Activated T-cell treated with anti-CD3 and anti-CD28 coated beads, Interleukin-2, amount 50 U/mL, for 48 hours (primary cell): Measurements from ENCODE around the gene FRMD6.
A peak's percentile ranks its signal among the peaks of the same experiment; 100 is the strongest.
"Not testable (repeated sequence)": the region's sequence is repeated elsewhere in the genome, so short reads cannot be mapped to it uniquely, and the experiment has no call there.

ENCODE experiments used
- DNase-seq, 2 experiments: peaks; one replicate each; pipeline ENCODE4 v3.0.0-alpha.2; 2020

The FRMD6 gene

GRCh38 chr14:51633298-51633697 is 18.4 kb upstream of the FRMD6 start:
- DNase-seq, result not testable (repeated sequence)

GRCh38 chr14:51636109-51636508 is 15.6 kb upstream of the FRMD6 start:
- no peak for DNase-seq

GRCh38 chr14:51638071-51638944 is 13.4 kb upstream of the FRMD6 start:
- DNase-seq, result no peak

- no peak for DNase-seq
Observed at GRCh38 chr14:51639668-51640316, 11.9 kb upstream of the FRMD6 start.

GRCh38 chr14:51643140-51643539 is 8.6 kb upstream of the FRMD6 start:
- no peak for DNase-seq

- DNase-seq, result no peak
Observed at GRCh38 chr14:51644217-51644933, 7.3 kb upstream of the FRMD6 start.

- DNase-seq, result no peak
Observed at GRCh38 chr14:51648296-51648695, 3.4 kb upstream of the FRMD6 start.

GRCh38 chr14:51650716-51651387 is 858 bp upstream of the FRMD6 start:
- no peak for DNase-seq

GRCh38 chr14:51652168-51653078 is 713 bp downstream of the FRMD6 start:
- DNase-seq, result peak in 1 of 2 experiments; percentile 83

GRCh38 chr14:51653079-51653774 is 1.5 kb downstream of the FRMD6 start:
- DNase-seq, result no peak

GRCh38 chr14:51653775-51654532 is 2.2 kb downstream of the FRMD6 start:
- DNase-seq, result no peak

- no peak for DNase-seq
Observed at GRCh38 chr14:51654533-51654845, 2.8 kb downstream of the FRMD6 start.

- DNase-seq, result no peak
Observed at GRCh38 chr14:51657762-51658161, 6.1 kb downstream of the FRMD6 start.

GRCh38 chr14:51658441-51659173 is 6.9 kb downstream of the FRMD6 start:
- no peak for DNase-seq

- no peak for DNase-seq
Observed at GRCh38 chr14:51660741-51661140, 9.0 kb downstream of the FRMD6 start.

GRCh38 chr14:51661504-51661903 is 9.8 kb downstream of the FRMD6 start:
- no peak for DNase-seq

GRCh38 chr14:51663783-51664326 is 12.1 kb downstream of the FRMD6 start:
- DNase-seq, result no peak

- DNase-seq, result no peak
Observed at GRCh38 chr14:51666070-51666469, 14.4 kb downstream of the FRMD6 start.

- DNase-seq, result no peak
Observed at GRCh38 chr14:51666826-51667225, 15.1 kb downstream of the FRMD6 start.

- DNase-seq, result no peak
Observed at GRCh38 chr14:51668870-51669269, 17.2 kb downstream of the FRMD6 start.
